WTC11 (cell line): ENCODE results near the gene SYPL2. TPM values are rescaled to one million over a fixed set of nuclear protein-coding genes. Genes with fewer than 3 reads are reported as not detected.

Source experiments
- ATAC-seq: fragments of 200-7000 bp; cut with Tn5 transposase; 2 replicates; pipeline ENCODE4 v1.10.0; 2021; ENCODE audit warnings: mild to moderate bottlenecking, moderate library complexity
- CTCF ChIA-PET: fragments of 300-600 bp; sonication (Branson Sonifier 250); formaldehyde crosslinking; loops from one replicate; lab custom pipeline; 2021; ENCODE audit warnings: antibody characterized with exemption; lab: Charles Lee
- POLR2A ChIA-PET: fragments of 350-600 bp; sonication (Branson Sonifier 250); formaldehyde crosslinking; loops from one replicate; lab custom pipeline; 2021; ENCODE audit warnings: antibody characterized with exemption; lab: Charles Lee
- DNase-seq: peaks from one replicate; pipeline ENCODE4 v3.0.0; 2021; ENCODE audit warnings: low spot score
- H3K27ac Mint-ChIP-seq: 2 replicates; pipeline ENCODE4 v1.8.0; 2021; ENCODE audit warnings: mixed read lengths
- H3K27me3 Mint-ChIP-seq: 2 replicates; pipeline ENCODE4 v1.8.0; 2021; ENCODE audit warnings: low read depth, mild to moderate bottlenecking, moderate library complexity, mixed read lengths
- H3K36me3 Mint-ChIP-seq: 2 replicates; pipeline ENCODE4 v1.8.0; 2021; ENCODE audit warnings: mixed read lengths
- H3K4me1 Mint-ChIP-seq: 2 replicates; pipeline ENCODE4 v1.8.0; 2022; ENCODE audit warnings: mixed read lengths
- H3K4me3 Mint-ChIP-seq: 2 replicates; pipeline ENCODE4 v1.8.0; 2021; ENCODE audit warnings: mild to moderate bottlenecking, moderate library complexity, mixed read lengths
- H3K9me3 Mint-ChIP-seq: 2 replicates; pipeline ENCODE4 v1.8.0; 2021; ENCODE audit warnings: mixed read lengths
- NR1H2 ChIP-seq: sonication (generic); formaldehyde crosslinking; IDR thresholded peaks from 2 replicates; pipeline ENCODE4 v1.9.0; 2021; ENCODE audit warnings: mild to moderate bottlenecking, moderate library complexity, missing genetic modification reagents
- ZNF121 ChIP-seq: sonication (generic); formaldehyde crosslinking; IDR thresholded peaks from 2 replicates; pipeline ENCODE4 v1.8.0; 2023; ENCODE audit warnings: missing genetic modification reagents
- ZNF396 ChIP-seq: fragments of 250-450 bp; sonication (Bioruptor Pico); IDR thresholded peaks from 2 replicates; pipeline ENCODE4 v1.8.0; 2021; ENCODE audit warnings: mild to moderate bottlenecking, moderate library complexity, borderline replicate concordance
- ZNF671 ChIP-seq: fragments of 250-450 bp; sonication (Bioruptor Pico); IDR thresholded peaks from 2 replicates; pipeline ENCODE4 v1.8.0; 2021; ENCODE audit warnings: mild to moderate bottlenecking
- total RNA-seq: library from RNA; stranded (reverse); gene quantifications from 3 replicates; pipeline ENCODE4 v1.2.3, GENCODE V29; 2021
- TF ChIP-seq, protein P1 (sequence below): sonication (generic); formaldehyde crosslinking; IDR thresholded peaks from 2 replicates; pipeline ENCODE4 v1.8.1; 2023; ENCODE audit warnings: mild to moderate bottlenecking, missing genetic modification reagents
- TF ChIP-seq, protein P2 (sequence below): fragments of 200-600 bp; IDR thresholded peaks from 2 replicates; pipeline ENCODE4 v1.8.0; 2022; ENCODE audit warnings: antibody characterized with exemption
- TF ChIP-seq, protein P3 (sequence below): fragments of 250-450 bp; sonication (Bioruptor Pico); IDR thresholded peaks from 2 replicates; pipeline ENCODE4 v1.9.0; 2021; ENCODE audit warnings: mild to moderate bottlenecking
- TF ChIP-seq, protein P4 (sequence below): fragments of 250-450 bp; sonication (Bioruptor Pico); IDR thresholded peaks from 2 replicates; pipeline ENCODE4 v2.1.2; 2022; ENCODE audit warnings: mild to moderate bottlenecking, moderate library complexity
- TF ChIP-seq, protein P5 (sequence below): sonication (generic); formaldehyde crosslinking; IDR thresholded peaks from 2 replicates; pipeline ENCODE4 v1.8.0; 2022; ENCODE audit warnings: mild to moderate bottlenecking, missing genetic modification reagents
- TF ChIP-seq, protein P6 (sequence below): fragments of 250-450 bp; sonication (Bioruptor Pico); IDR thresholded peaks from 2 replicates; pipeline ENCODE4 v1.9.0; 2021; ENCODE audit warnings: mild to moderate bottlenecking, borderline replicate concordance
- TF ChIP-seq, protein P7 (sequence below): sonication (generic); formaldehyde crosslinking; conservative IDR thresholded peaks from 2 replicates; pipeline ENCODE4 v1.8.1; 2022; ENCODE audit warnings: mild to moderate bottlenecking, missing genetic modification reagents
- TF ChIP-seq, protein P8 (sequence below): sonication (generic); formaldehyde crosslinking; IDR thresholded peaks from 2 replicates; pipeline ENCODE4 v1.8.1; 2022; ENCODE audit warnings: low read depth, mild to moderate bottlenecking, moderate library complexity, missing genetic modification reagents, borderline replicate concordance
- TF ChIP-seq, protein P9 (sequence below): sonication (generic); formaldehyde crosslinking; IDR thresholded peaks from 2 replicates; pipeline ENCODE4 v1.8.0; 2023; ENCODE audit warnings: mild to moderate bottlenecking, missing genetic modification reagents
- TF ChIP-seq, protein P10 (sequence below): sonication (generic); formaldehyde crosslinking; IDR thresholded peaks from 2 replicates; pipeline ENCODE4 v1.8.1; 2023; ENCODE audit warnings: mild to moderate bottlenecking, missing genetic modification reagents

Gene SYPL2
- total RNA-seq, 1 experiment from 2014 or later, result 3.7 TPM

DNA sequence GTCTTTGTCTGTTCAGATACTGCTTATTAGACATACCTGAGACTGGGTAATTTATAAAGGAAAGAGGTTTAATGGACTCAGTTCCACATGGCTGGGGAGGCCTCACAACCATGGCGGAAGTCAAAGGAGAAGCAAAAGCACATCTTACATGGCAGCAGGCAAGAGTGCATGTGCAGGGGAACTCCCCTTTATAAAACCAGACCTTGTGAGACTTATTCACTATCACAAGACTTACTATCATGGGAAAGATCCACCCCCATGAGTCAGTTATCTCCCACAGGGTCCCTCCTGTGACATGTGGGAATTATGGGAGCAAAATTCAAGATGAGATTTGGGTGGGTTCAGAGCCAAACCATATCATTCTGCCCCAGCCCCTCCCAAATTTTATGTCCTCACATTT lies 33.0 kb upstream of the SYPL2 start:
- TF ChIP-seq ZNF121 (CRISPR knock-in tag), result no peak
- TF ChIP-seq, protein P1, sequence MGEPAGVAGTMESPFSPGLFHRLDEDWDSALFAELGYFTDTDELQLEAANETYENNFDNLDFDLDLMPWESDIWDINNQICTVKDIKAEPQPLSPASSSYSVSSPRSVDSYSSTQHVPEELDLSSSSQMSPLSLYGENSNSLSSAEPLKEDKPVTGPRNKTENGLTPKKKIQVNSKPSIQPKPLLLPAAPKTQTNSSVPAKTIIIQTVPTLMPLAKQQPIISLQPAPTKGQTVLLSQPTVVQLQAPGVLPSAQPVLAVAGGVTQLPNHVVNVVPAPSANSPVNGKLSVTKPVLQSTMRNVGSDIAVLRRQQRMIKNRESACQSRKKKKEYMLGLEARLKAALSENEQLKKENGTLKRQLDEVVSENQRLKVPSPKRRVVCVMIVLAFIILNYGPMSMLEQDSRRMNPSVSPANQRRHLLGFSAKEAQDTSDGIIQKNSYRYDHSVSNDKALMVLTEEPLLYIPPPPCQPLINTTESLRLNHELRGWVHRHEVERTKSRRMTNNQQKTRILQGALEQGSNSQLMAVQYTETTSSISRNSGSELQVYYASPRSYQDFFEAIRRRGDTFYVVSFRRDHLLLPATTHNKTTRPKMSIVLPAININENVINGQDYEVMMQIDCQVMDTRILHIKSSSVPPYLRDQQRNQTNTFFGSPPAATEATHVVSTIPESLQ (CRISPR knock-in tag), result no peak
- TF ChIP-seq, protein P2, sequence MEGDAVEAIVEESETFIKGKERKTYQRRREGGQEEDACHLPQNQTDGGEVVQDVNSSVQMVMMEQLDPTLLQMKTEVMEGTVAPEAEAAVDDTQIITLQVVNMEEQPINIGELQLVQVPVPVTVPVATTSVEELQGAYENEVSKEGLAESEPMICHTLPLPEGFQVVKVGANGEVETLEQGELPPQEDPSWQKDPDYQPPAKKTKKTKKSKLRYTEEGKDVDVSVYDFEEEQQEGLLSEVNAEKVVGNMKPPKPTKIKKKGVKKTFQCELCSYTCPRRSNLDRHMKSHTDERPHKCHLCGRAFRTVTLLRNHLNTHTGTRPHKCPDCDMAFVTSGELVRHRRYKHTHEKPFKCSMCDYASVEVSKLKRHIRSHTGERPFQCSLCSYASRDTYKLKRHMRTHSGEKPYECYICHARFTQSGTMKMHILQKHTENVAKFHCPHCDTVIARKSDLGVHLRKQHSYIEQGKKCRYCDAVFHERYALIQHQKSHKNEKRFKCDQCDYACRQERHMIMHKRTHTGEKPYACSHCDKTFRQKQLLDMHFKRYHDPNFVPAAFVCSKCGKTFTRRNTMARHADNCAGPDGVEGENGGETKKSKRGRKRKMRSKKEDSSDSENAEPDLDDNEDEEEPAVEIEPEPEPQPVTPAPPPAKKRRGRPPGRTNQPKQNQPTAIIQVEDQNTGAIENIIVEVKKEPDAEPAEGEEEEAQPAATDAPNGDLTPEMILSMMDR, result no peak
- TF ChIP-seq ZNF396 (CRISPR knock-in tag), result no peak
- TF ChIP-seq, protein P3, sequence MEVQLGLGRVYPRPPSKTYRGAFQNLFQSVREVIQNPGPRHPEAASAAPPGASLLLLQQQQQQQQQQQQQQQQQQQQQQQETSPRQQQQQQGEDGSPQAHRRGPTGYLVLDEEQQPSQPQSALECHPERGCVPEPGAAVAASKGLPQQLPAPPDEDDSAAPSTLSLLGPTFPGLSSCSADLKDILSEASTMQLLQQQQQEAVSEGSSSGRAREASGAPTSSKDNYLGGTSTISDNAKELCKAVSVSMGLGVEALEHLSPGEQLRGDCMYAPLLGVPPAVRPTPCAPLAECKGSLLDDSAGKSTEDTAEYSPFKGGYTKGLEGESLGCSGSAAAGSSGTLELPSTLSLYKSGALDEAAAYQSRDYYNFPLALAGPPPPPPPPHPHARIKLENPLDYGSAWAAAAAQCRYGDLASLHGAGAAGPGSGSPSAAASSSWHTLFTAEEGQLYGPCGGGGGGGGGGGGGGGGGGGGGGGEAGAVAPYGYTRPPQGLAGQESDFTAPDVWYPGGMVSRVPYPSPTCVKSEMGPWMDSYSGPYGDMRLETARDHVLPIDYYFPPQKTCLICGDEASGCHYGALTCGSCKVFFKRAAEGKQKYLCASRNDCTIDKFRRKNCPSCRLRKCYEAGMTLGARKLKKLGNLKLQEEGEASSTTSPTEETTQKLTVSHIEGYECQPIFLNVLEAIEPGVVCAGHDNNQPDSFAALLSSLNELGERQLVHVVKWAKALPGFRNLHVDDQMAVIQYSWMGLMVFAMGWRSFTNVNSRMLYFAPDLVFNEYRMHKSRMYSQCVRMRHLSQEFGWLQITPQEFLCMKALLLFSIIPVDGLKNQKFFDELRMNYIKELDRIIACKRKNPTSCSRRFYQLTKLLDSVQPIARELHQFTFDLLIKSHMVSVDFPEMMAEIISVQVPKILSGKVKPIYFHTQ (CRISPR knock-in tag), result no peak
- TF ChIP-seq, protein P4, sequence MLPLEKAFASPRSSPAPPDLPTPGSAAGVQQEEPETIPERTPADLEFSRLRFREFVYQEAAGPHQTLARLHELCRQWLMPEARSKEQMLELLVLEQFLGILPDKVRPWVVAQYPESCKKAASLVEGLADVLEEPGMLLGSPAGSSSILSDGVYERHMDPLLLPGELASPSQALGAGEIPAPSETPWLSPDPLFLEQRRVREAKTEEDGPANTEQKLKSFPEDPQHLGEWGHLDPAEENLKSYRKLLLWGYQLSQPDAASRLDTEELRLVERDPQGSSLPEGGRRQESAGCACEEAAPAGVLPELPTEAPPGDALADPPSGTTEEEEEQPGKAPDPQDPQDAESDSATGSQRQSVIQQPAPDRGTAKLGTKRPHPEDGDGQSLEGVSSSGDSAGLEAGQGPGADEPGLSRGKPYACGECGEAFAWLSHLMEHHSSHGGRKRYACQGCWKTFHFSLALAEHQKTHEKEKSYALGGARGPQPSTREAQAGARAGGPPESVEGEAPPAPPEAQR (CRISPR knock-in tag), result no peak
- TF ChIP-seq, protein P5, sequence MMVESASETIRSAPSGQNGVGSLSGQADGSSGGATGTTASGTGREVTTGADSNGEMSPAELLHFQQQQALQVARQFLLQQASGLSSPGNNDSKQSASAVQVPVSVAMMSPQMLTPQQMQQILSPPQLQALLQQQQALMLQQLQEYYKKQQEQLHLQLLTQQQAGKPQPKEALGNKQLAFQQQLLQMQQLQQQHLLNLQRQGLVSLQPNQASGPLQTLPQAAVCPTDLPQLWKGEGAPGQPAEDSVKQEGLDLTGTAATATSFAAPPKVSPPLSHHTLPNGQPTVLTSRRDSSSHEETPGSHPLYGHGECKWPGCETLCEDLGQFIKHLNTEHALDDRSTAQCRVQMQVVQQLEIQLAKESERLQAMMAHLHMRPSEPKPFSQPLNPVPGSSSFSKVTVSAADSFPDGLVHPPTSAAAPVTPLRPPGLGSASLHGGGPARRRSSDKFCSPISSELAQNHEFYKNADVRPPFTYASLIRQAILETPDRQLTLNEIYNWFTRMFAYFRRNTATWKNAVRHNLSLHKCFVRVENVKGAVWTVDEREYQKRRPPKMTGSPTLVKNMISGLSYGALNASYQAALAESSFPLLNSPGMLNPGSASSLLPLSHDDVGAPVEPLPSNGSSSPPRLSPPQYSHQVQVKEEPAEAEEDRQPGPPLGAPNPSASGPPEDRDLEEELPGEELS (CRISPR knock-in tag), result no peak
- TF ChIP-seq, protein P6, sequence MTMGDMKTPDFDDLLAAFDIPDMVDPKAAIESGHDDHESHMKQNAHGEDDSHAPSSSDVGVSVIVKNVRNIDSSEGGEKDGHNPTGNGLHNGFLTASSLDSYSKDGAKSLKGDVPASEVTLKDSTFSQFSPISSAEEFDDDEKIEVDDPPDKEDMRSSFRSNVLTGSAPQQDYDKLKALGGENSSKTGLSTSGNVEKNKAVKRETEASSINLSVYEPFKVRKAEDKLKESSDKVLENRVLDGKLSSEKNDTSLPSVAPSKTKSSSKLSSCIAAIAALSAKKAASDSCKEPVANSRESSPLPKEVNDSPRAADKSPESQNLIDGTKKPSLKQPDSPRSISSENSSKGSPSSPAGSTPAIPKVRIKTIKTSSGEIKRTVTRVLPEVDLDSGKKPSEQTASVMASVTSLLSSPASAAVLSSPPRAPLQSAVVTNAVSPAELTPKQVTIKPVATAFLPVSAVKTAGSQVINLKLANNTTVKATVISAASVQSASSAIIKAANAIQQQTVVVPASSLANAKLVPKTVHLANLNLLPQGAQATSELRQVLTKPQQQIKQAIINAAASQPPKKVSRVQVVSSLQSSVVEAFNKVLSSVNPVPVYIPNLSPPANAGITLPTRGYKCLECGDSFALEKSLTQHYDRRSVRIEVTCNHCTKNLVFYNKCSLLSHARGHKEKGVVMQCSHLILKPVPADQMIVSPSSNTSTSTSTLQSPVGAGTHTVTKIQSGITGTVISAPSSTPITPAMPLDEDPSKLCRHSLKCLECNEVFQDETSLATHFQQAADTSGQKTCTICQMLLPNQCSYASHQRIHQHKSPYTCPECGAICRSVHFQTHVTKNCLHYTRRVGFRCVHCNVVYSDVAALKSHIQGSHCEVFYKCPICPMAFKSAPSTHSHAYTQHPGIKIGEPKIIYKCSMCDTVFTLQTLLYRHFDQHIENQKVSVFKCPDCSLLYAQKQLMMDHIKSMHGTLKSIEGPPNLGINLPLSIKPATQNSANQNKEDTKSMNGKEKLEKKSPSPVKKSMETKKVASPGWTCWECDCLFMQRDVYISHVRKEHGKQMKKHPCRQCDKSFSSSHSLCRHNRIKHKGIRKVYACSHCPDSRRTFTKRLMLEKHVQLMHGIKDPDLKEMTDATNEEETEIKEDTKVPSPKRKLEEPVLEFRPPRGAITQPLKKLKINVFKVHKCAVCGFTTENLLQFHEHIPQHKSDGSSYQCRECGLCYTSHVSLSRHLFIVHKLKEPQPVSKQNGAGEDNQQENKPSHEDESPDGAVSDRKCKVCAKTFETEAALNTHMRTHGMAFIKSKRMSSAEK, result no peak
- no peak for TF ChIP-seq NR1H2 (CRISPR knock-in tag)
- TF ChIP-seq, protein P7, sequence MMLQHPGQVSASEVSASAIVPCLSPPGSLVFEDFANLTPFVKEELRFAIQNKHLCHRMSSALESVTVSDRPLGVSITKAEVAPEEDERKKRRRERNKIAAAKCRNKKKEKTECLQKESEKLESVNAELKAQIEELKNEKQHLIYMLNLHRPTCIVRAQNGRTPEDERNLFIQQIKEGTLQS (CRISPR knock-in tag), result no peak
- TF ChIP-seq, protein P8, sequence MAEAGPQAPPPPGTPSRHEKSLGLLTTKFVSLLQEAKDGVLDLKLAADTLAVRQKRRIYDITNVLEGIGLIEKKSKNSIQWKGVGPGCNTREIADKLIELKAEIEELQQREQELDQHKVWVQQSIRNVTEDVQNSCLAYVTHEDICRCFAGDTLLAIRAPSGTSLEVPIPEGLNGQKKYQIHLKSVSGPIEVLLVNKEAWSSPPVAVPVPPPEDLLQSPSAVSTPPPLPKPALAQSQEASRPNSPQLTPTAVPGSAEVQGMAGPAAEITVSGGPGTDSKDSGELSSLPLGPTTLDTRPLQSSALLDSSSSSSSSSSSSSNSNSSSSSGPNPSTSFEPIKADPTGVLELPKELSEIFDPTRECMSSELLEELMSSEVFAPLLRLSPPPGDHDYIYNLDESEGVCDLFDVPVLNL (CRISPR knock-in tag), result no peak
- TF ChIP-seq, protein P9, sequence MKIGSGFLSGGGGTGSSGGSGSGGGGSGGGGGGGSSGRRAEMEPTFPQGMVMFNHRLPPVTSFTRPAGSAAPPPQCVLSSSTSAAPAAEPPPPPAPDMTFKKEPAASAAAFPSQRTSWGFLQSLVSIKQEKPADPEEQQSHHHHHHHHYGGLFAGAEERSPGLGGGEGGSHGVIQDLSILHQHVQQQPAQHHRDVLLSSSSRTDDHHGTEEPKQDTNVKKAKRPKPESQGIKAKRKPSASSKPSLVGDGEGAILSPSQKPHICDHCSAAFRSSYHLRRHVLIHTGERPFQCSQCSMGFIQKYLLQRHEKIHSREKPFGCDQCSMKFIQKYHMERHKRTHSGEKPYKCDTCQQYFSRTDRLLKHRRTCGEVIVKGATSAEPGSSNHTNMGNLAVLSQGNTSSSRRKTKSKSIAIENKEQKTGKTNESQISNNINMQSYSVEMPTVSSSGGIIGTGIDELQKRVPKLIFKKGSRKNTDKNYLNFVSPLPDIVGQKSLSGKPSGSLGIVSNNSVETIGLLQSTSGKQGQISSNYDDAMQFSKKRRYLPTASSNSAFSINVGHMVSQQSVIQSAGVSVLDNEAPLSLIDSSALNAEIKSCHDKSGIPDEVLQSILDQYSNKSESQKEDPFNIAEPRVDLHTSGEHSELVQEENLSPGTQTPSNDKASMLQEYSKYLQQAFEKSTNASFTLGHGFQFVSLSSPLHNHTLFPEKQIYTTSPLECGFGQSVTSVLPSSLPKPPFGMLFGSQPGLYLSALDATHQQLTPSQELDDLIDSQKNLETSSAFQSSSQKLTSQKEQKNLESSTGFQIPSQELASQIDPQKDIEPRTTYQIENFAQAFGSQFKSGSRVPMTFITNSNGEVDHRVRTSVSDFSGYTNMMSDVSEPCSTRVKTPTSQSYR (CRISPR knock-in tag), result no peak
- no peak for TF ChIP-seq ZNF671 (CRISPR knock-in tag)
- TF ChIP-seq, protein P10, sequence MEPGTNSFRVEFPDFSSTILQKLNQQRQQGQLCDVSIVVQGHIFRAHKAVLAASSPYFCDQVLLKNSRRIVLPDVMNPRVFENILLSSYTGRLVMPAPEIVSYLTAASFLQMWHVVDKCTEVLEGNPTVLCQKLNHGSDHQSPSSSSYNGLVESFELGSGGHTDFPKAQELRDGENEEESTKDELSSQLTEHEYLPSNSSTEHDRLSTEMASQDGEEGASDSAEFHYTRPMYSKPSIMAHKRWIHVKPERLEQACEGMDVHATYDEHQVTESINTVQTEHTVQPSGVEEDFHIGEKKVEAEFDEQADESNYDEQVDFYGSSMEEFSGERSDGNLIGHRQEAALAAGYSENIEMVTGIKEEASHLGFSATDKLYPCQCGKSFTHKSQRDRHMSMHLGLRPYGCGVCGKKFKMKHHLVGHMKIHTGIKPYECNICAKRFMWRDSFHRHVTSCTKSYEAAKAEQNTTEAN, result no peak
- H3K9me3 Mint-ChIP-seq, result peaks cover 37% of the 10 kb centered on the region
- peaks cover 6% of the 10 kb centered on the region; the same call in 1 of the 2 replicates for H3K36me3 Mint-ChIP-seq
- H3K4me1 Mint-ChIP-seq, result no peaks in the 10 kb centered on the region
- DNase-seq (no peak), ATAC-seq (no peak)
- CTCF ChIA-PET, result no interaction called here
- POLR2A ChIA-PET, result no interaction called here
- H3K27me3 Mint-ChIP-seq, result peaks cover 4% of the 10 kb centered on the region
- no peak overlapping the region for H3K4me3 Mint-ChIP-seq
- no peak overlapping the region for H3K27ac Mint-ChIP-seq
